Measurements from ENCODE around the gene CACNA1D. TPM values are rescaled to one million over a fixed set of nuclear protein-coding genes. Genes with fewer than 3 reads are reported as not detected.

CACNA1D gene
- polyA plus RNA-seq, 4 donors: 5.7 to 14.3 (median 12.2) TPM

GRCh38 chr3:53675022-53675697 lies 180.7 kb downstream of the CACNA1D start:
- no peak for DNase-seq (ENCODE audit: low read depth in 4 of 4, low spot score in 3 of 4)

GRCh38 chr3:53675942-53676341 lies 181.5 kb downstream of the CACNA1D start:
- no peak for DNase-seq (ENCODE audit: low read depth in 4 of 4, low spot score in 3 of 4)

GRCh38 chr3:53677413-53677812 lies 183.0 kb downstream of the CACNA1D start:
- no peak for DNase-seq (ENCODE audit: low read depth in 4 of 4, low spot score in 3 of 4)

GRCh38 chr3:53680028-53680427 lies 185.6 kb downstream of the CACNA1D start:
- peak in 2 of 4 donors; percentile 56 to 69 for DNase-seq (ENCODE audit: low read depth in 4 of 4, low spot score in 3 of 4)

- DNase-seq (ENCODE audit: low read depth in 4 of 4, low spot score in 3 of 4): no peak
Measured at GRCh38 chr3:53682807-53683206, 188.4 kb downstream of the CACNA1D start.

- DNase-seq (ENCODE audit: low read depth in 4 of 4, low spot score in 3 of 4): no peak
Measured at GRCh38 chr3:53688066-53688465, 193.7 kb downstream of the CACNA1D start.

- DNase-seq (ENCODE audit: low read depth in 4 of 4, low spot score in 3 of 4): no peak
Measured at GRCh38 chr3:53688989-53689388, 194.6 kb downstream of the CACNA1D start.

- DNase-seq (ENCODE audit: low read depth in 4 of 4, low spot score in 3 of 4): no peak
Measured at GRCh38 chr3:53689681-53690080, 195.3 kb downstream of the CACNA1D start.

GRCh38 chr3:53690521-53690920 lies 196.1 kb downstream of the CACNA1D start:
- no peak for DNase-seq (ENCODE audit: low read depth in 4 of 4, low spot score in 3 of 4)

GRCh38 chr3:53691349-53691748 lies 196.9 kb downstream of the CACNA1D start:
- DNase-seq (ENCODE audit: low read depth in 4 of 4, low spot score in 3 of 4): no peak

GRCh38 chr3:53691885-53692284 lies 197.5 kb downstream of the CACNA1D start:
- DNase-seq (ENCODE audit: low read depth in 4 of 4, low spot score in 3 of 4): no peak

GRCh38 chr3:53693451-53693850 lies 199.0 kb downstream of the CACNA1D start:
- DNase-seq (ENCODE audit: low read depth in 4 of 4, low spot score in 3 of 4): no peak

- DNase-seq (ENCODE audit: low read depth in 4 of 4, low spot score in 3 of 4): no peak
Measured at GRCh38 chr3:53694046-53694445, 199.6 kb downstream of the CACNA1D start.

- no peak for DNase-seq (ENCODE audit: low read depth in 4 of 4, low spot score in 3 of 4)
Measured at GRCh38 chr3:53694666-53695323, 200.4 kb downstream of the CACNA1D start.

GRCh38 chr3:53695324-53695690 lies 200.9 kb downstream of the CACNA1D start:
- no peak for DNase-seq (ENCODE audit: low read depth in 4 of 4, low spot score in 3 of 4)

- DNase-seq (ENCODE audit: low read depth in 4 of 4, low spot score in 3 of 4): no peak
Measured at GRCh38 chr3:53696401-53697172, 202.2 kb downstream of the CACNA1D start.

- no peak for DNase-seq (ENCODE audit: low read depth in 4 of 4, low spot score in 3 of 4)
Measured at GRCh38 chr3:53700441-53700840, 206.0 kb downstream of the CACNA1D start.

- DNase-seq (ENCODE audit: low read depth in 4 of 4, low spot score in 3 of 4): no peak
Measured at GRCh38 chr3:53702776-53703530, 208.5 kb downstream of the CACNA1D start.

GRCh38 chr3:53703630-53704362 lies 209.4 kb downstream of the CACNA1D start:
- no peak for DNase-seq (ENCODE audit: low read depth in 4 of 4, low spot score in 3 of 4)

- no peak for DNase-seq (ENCODE audit: low read depth in 4 of 4, low spot score in 3 of 4)
Measured at GRCh38 chr3:53704363-53704725, 209.9 kb downstream of the CACNA1D start.

All from left renal pelvis (tissue), 4 donors.